Medulla oblongata (tissue), 1 donor: Measurements from ENCODE around the gene GGCX.
"Not testable (repeated sequence)": the region's sequence is repeated elsewhere in the genome, so short reads cannot be mapped to it uniquely, and the experiment has no call there.

ENCODE experiments used
- DNase-seq: peaks from one replicate; pipeline ENCODE4 v3.0.0-alpha.2; 2015; ENCODE audit errors: extremely low spot score

The GGCX gene

GRCh38 chr2:85594715-85595300 is 33.5 kb upstream of the GGCX start:
- DNase-seq = no peak

- no peak for DNase-seq
These were observed 31.7 kb upstream of the GGCX start for GRCh38 chr2:85593023-85593422.

- not testable (repeated sequence) for DNase-seq
These were observed 31.0 kb upstream of the GGCX start for GRCh38 chr2:85592299-85592698.

GRCh38 chr2:85591563-85591962 is 30.3 kb upstream of the GGCX start:
- no peak for DNase-seq

GRCh38 chr2:85590950-85591349 is 29.7 kb upstream of the GGCX start:
- no peak for DNase-seq

- DNase-seq = peak; percentile 53
These were observed 28.9 kb upstream of the GGCX start for GRCh38 chr2:85589982-85590791.

DNA sequence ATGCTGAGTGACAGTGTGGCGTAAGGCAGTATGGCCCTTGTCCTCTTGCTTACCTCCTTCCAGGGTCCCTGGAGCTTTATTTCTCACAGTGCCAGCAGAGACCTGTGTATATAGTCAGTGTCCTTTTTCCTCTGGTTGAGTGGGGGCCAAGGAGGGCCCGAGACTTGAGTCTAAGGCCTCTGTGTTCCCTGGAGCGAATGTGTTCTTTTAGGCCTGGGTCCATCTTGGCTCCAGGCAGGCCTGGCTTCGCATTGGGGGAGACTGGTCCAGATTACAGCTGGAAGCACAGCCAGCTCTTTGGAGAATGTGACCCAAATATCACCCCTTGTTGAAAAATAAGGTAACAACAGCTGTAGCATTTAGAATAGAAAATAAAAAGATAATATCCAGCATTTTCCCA is 27.9 kb upstream of the GGCX start:
- DNase-seq = no peak

DNA sequence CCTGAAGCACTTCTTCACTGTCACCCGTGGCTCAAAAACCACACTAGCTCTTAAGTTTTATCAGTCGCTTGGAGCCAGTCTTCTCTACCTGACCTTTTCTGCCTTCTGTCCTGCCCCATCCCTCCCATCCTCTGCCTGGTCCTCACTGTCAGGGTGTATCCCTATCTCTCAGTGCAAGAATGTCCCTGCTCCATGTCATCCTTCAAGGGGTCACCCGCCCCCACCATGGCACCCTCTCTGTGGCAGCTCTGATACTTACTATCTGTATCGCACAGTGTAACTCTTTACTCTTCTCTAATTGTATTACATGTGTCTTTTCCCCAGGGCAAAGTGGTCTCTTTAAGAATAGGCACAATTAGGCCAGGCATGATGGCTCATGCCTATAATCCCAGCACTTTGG is 27.4 kb upstream of the GGCX start:
- no peak for DNase-seq

GRCh38 chr2:85588236-85588635 is 26.9 kb upstream of the GGCX start:
- no peak for DNase-seq

DNA sequence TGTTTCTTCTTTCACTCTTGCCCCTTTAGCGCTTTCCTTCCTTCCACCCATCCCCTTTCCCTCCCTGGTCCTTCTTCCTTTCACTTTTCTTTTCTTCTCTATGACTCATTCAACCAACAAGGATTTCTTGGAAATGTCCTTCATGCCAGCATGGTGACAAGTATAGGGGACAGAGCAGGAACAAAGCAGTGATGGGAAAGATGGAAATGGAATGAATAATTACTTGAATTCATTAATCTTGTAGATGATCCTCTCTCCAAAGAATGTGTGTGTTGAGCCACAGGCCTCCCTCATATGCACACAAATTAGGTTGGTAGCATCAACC is 24.4 kb upstream of the GGCX start:
- DNase-seq = no peak

DNA sequence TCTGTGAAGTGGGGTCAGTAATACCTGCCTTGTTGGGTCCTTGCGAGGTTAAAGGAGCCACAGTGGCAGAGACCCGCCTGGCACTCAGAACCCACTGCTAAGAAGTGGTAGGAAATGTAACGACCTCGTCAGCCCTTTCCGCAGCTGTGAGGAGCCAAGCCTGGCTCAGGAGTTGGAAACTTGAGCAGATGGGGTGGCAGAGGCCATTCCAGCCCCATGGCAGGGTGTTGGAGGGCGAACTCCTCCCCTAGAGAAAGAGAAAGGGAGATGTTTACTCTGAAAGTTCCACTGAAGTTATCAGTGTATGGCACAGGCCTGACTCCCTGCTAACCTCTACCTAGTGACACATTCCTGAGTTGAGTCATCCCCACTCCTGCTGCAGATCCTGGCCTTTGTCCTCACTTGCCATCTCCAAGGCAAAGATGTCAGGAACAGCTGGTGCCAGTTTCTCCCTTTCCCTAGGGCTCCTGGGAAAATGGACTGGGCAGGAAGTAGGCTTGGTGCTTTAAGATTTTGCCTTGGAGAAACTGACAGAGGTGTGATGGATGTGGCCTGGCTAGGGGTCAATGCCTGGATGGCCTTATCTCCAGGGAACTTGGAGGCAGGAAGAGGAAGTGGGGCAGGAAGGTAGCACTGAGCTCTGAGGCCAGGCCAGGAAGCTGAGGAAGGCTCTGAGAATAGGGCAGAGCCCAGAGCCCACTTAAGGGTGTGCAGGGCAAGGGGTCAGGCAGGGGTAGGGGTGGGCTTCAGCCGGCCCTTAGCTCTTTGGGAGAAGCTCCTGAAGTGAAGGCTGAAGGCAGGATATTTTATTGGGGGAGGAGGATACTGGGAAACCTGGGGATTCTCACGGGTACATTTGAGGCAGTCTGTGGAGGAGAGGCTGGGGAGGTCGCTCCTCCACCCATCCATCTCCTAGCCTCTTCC is 23.8 kb upstream of the GGCX start:
- no peak for DNase-seq

DNA sequence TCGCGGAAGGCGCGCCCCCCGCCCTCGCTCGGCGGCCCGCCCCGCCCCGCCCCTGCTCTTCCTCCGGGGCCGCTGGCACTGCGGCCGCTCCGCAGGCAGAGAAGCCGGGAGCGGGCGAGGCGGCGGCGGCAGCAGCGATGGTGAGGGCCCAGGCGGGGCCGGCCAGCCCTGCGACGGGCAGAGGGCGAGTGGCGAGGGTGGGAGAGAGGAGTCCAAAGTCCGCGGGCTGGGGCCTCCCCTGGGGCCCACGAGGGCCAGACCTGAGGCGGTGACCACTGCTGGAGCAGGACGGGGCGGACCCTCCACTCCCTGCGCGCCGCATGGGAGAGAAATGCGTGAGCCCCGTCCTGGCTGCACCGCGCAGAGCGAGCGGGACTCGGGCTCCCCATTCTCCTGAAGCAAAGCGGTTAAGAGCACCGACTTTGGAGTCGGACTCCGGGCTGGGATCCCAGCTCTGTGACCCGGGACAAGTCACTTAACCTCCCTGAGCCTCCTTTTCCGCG is 23.1 kb upstream of the GGCX start, which contains the start of gene VAMP5:
Gene VAMP5, plus strand, starts transcription at position 78 of the 503 bp plus-strand sequence. Its CDS starts 60 bp downstream, at position 138.
- DNase-seq = no peak

DNA sequence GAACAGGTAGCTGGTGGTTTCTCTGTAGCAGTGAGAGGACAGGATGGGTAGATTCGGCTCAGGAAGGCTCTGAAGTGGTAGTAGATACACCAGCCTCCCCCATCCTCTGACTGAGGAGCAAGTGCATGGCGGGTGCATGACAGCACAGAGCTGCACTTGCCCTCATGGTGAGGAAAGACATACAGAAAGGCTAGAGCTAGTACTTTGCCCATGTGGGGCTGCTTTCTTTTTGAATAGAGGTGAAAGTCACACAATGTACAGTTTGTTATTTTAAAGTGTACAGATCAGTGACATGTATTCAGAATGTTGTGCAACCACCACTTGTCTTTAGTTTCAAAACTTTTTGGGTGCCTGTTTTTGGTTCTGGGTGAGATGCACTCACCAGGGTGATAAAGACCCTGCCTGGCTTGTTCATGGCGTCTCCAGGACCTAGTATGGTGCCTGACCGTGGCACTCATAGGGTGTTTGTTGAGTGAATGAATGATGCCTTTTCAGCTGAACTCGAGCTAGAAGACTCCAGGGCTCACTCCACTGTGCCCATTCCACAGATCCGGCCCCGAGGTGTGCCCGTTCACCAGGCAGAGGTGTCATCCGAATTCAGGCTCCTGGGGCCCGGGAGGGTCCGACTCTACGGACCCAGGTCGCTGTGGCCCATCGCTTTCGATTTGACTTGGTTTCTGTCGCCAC is 22.5 kb upstream of the GGCX start:
- no peak for DNase-seq

DNA sequence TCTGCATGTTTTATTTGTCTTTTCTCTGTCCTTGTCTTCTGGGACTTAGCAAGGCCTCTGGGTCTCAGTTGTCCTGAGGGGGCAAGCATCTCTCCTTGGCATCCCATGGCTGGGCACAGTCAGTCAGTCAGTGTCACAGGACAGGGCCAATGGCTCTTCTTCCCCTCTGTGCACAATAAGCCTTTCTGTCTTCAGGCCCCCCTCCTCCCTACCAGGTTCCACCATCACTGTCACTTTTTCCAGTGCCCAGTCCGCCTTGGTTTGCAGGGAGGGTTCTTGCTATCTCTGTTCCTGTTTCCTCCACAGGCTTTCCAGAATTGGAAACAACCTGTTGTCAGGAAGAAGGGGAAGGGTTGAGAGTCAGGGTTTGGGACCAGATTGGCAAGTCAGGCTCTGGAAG is 21.2 kb upstream of the GGCX start:
- peak; percentile 73 for DNase-seq

DNA sequence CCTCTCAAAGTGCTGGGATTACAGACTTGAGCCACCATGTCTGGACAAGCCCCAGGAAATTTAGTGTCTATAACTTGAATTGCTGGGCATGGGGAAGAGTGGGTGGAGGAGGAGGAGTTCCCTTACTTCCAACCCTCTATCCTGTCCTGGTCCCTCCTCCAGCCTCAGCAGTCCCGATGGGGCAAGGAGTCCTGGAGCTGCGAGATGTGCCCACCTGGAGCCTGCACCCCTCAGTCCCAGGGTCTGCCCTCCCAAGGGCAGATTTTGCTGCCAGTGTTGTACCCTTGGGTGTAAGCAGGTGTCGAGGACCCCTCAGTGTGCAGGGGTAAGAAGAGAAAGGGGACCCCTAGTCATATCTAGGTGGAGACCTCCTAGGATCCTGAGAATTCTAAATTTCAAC is 18.9 kb upstream of the GGCX start:
- no peak for DNase-seq

DNA sequence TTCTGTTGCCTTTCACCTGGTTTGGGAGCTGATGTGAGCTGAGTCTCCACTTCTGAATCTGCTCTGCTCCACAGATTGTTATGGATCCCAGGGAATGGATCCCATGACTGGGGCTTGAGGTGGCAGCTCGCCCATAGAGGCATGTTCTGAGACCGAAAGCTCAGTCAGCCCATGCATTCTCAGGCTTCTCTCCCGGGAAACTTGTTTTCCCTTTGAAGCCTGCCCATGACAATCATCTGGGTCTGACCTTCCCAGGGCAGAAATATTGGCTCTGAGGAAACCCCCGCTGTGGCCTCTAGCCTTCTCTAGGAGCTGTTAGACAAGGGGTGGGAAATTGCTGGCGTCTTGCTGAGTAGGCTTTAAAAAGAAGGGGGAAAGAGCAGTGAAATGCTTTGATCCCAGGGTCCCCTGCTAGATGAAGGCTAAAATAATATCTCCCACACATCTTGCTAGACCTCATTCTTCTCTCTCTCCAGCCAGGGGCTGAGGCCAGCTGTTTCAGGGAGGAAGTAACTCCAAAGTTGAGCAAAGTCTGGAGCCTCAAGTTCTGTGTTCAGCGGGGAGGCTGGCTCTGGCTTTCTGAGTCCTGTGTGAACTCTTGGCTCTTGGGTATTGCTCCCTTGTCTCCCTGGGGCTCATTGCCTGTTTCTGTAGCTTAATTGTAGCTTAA is 18.1 kb upstream of the GGCX start:
- peak; percentile 56 for DNase-seq

DNA sequence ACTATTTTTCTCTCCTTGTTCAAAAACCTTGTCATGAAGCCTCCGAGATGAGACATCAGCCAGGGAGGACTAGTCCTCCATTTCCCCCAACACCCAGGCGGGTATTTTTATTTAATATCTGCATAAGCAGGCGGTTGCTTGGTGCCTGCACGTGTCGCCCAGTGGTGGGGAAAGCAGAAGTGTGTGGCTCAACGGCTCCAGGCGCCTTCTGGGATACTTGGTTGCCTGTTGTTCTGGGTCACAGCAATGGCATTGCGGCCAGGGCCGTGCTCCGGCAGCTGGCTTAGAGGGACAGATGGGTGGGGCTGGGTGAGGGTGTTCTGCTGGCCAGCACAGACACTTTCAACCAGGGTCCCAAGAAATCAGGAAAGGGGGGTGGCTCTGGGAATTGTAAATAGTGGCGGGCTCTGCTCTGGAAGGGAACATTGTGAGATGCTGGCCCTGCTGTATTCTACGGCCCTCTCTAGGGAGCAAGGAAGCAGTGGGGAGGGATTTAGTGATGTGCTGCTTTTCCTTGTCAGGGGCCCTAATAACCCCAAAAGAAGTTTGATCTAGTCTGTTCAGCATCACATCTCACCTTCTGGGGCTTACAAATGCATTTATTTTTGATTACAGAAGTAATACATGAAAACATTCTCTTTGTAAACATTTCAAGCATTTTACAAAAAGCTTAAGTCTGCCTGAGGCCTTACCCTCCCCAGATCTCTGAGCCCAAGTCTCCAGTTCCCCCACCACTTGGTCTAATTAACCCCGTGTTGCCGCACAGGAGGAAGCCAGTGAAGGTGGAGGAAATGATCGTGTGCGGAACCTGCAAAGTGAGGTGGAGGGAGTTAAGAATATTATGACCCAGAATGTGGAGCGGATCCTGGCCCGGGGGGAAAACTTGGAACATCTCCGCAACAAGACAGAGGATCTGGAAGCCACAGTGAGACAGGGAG is 17.2 kb upstream of the GGCX start:
- DNase-seq = peak; percentile 53

DNA sequence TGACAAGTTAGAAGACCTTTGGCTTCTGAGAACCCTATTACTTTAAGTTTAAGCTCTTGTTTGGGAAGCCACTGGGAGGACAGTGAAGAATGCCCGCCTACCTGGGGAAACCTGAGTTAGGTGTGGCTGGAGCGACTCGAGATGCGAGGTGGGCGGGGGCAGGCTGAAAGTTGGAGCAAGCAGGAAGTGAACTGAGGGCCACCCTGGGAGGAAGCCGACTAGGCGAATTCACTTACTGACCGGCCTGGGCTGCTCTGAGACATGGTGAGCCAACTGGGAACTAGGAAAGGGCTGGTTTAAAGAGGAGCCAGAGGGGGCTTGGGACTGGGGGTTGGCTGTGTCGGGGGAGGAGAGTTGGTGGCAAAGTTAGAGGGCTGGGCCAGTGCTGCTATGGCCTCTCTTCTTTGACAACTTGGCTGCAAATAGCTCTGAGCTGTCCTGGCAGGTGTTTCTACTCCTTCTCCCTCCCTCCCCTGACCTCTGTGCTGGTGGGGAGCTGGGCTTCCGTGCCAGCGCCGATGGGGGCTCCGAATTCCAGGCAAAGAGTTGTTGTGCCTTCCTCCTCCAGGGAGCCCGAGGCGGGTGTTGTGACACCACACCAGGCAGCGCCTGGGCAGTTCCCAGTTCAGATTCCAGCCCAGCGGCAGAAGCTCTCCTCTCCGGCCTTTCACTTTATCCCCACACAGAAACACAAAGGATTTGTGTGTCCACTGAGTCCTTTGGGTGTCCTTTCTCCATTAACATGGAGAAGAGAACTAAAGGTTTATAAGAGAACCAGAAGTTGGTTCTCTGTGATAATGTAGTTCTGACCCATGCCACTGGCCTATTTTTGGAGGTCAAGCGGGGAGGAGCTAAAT is 16.3 kb upstream of the GGCX start, which contains the start of gene VAMP8:
Gene VAMP8, plus strand, starts transcription at position 201 of the 857 bp plus-strand sequence. Its CDS starts 61 bp downstream, at position 262.
- no peak for DNase-seq

GRCh38 chr2:85577063-85577385 is 15.7 kb upstream of the GGCX start:
- DNase-seq = no peak
